ENCODE results near the gene DPYSL4. TPM values are rescaled to one million over a fixed set of nuclear protein-coding genes. Genes with fewer than 3 reads are reported as not detected.

Gene DPYSL4
- total and polyA plus RNA-seq, 2 of the 13 experiments (the other 11 are each of a cell fraction or from before 2014, with no cell fraction given), result 0.84 to 1.2 TPM

- H3K79me2 ChIP-seq (ENCODE audit: insufficient read depth, low read length), result no peaks in the 10 kb centered on the region
- no peak overlapping the region for H3K9ac ChIP-seq (ENCODE audit: insufficient read depth, low read depth, low read length)
- FAIRE-seq, result no peak
- no peaks in the 10 kb centered on the region for H4K20me1 ChIP-seq (ENCODE audit: insufficient read depth, low read length)
- no peaks in the 10 kb centered on the region; a peak in 1 of 5 replicates for H3K27me3 ChIP-seq (ENCODE audit: control insufficient read depth in 1 of 2, insufficient read depth in 2 of 2, low read length in 2 of 2)
- no peak overlapping the region for H3K27ac ChIP-seq (ENCODE audit: extremely low read length, insufficient read depth, low read length)
- H3K9me3 ChIP-seq (ENCODE audit: low read length), result no peaks in the 10 kb centered on the region
- intact Hi-C loops (cut with micrococcal nuclease; ENCODE audit: unreplicated experiment) (no loop called here), in situ Hi-C loops (cut with HindIII; ENCODE audit: extremely low pct_ligation_motif_present, low pct_unique_long_range_greater_than_20kb) (no loop called here)
- ATAC-seq, result no peak
- POLR2A ChIA-PET, result no interaction called here
- no peaks in the 10 kb centered on the region for H3K36me3 ChIP-seq (replicated peaks in 1 of 2; ENCODE audit: control insufficient read depth in 1 of 2, insufficient read depth in 2 of 2, low read length in 2 of 2)
- H3K4me2 ChIP-seq (ENCODE audit: low read depth, low read length), result no peak overlapping the region
- no peaks in the 10 kb centered on the region for H3K4me1 ChIP-seq (ENCODE audit: insufficient read depth, low read length)
- H2AFZ ChIP-seq (ENCODE audit: low read length), result no peak overlapping the region
- no peak for DNase-seq (ENCODE audit: low spot score)
- H3K4me3 ChIP-seq (replicated peaks in 1 of 3; ENCODE audit: insufficient read depth in 1 of 3, low read depth in 2 of 3, low read length in 3 of 3), result no peak overlapping the region
- 49% methylated on average over 4 of the region's 13 CpGs for WGBS (ENCODE audit: low lambda C conversion rate)
- CTCF ChIA-PET (ENCODE audit: low intra/inter-chr PET ratio, low total read pairs), result no interaction called here
- no TSS peak for BruUV-seq (replicated peaks)
- TF ChIP-seq SNAI1 (CRISPR knock-in tag; IDR thresholded peaks at IDR 0.05; ENCODE audit: borderline replicate concordance) (no peak), WIZ (CRISPR knock-in tag; IDR thresholded peaks at IDR 0.05) (no peak), RCOR2 (CRISPR knock-in tag; IDR thresholded peaks at IDR 0.05) (no peak), ZNF205 (CRISPR knock-in tag; IDR thresholded peaks at IDR 0.05) (no peak), BRCA1 (CRISPR knock-in tag; IDR thresholded peaks at IDR 0.05) (no peak), ZBTB7B (CRISPR knock-in tag; IDR thresholded peaks at IDR 0.05) (no peak), ZXDC (CRISPR knock-in tag; IDR thresholded peaks at IDR 0.05) (no peak), ZNF598 (CRISPR knock-in tag; IDR thresholded peaks at IDR 0.05; ENCODE audit: borderline replicate concordance) (no peak), ZNF687 (CRISPR knock-in tag; IDR thresholded peaks at IDR 0.05) (no peak), ZNF431 (CRISPR knock-in tag; IDR thresholded peaks at IDR 0.05; ENCODE audit: borderline replicate concordance, low read depth) (no peak), NFKBIZ (CRISPR knock-in tag; IDR thresholded peaks at IDR 0.05) (no peak), HINFP (CRISPR knock-in tag; IDR thresholded peaks at IDR 0.05; ENCODE audit: low read depth) (no peak), SIX4 (CRISPR knock-in tag; IDR thresholded peaks at IDR 0.05) (no peak), ATF2 (CRISPR knock-in tag; IDR thresholded peaks at IDR 0.05) (no peak), ZNF30 (CRISPR knock-in tag; IDR thresholded peaks at IDR 0.05) (no peak), ZNF720 (CRISPR knock-in tag; IDR thresholded peaks at IDR 0.05) (no peak)
These were observed 33.7 kb upstream of the DPYSL4 start for GRCh38 chr10:132152896-132153580.
